SK-N-SH (cell line): ENCODE measurements around the gene RTN4RL2.

Experiments used
- CTCF ChIP-seq: fragments of 200-600 bp; sonication (generic); IDR thresholded peaks from 2 replicates; pipeline ENCODE4 v1.6.1; 2017; ENCODE audit warnings: antibody characterized with exemption, mild to moderate bottlenecking, moderate library complexity
- ELF1 ChIP-seq: IDR thresholded peaks from 2 replicates; pipeline ENCODE4 v1.4.0; 2012
- EP300 ChIP-seq, 2 experiments: IDR thresholded peaks; 2 replicates each; pipeline versions ENCODE4 v1.4.0 to v1.6.1; 2012; ENCODE audit warnings: borderline replicate concordance in 1 of 2, low read depth in 1 of 2, low read length in 1 of 2
- EZH2phosphoT487 ChIP-seq: fragments of 200-600 bp; sonication (generic); IDR thresholded peaks from 2 replicates; pipeline ENCODE4 v1.6.1; 2017; ENCODE audit warnings: low read depth, mixed run types, mild to moderate bottlenecking, antibody characterized with exemption, moderate library complexity, borderline replicate concordance
- FOXJ3 ChIP-seq: sonication (generic); formaldehyde crosslinking; IDR thresholded peaks from 2 replicates; pipeline ENCODE4 v1.5.1; 2020; ENCODE audit warnings: mild to moderate bottlenecking, missing genetic modification reagents
- JUND ChIP-seq: IDR thresholded peaks from 2 replicates; pipeline ENCODE4 v1.4.0; 2012
- MAX ChIP-seq: IDR thresholded peaks from 2 replicates; pipeline ENCODE4 v1.4.0; 2012; ENCODE audit warnings: low read depth
- MXI1 ChIP-seq: IDR thresholded peaks from 2 replicates; pipeline ENCODE4 v1.6.1; 2012; ENCODE audit warnings: mild to moderate bottlenecking, low read depth, low read length, improper control_type of control experiment
- NFIC ChIP-seq: IDR thresholded peaks from 2 replicates; pipeline ENCODE4 v1.4.0; 2012; ENCODE audit warnings: borderline replicate concordance
- POLR2AphosphoS5 ChIP-seq: IDR thresholded peaks from 2 replicates; pipeline ENCODE4 v1.6.1; 2012; ENCODE audit warnings: low read depth, low read length
- RAD21 ChIP-seq: IDR thresholded peaks from 2 replicates; pipeline ENCODE4 v1.6.1; 2012; ENCODE audit warnings: mild to moderate bottlenecking, low read length
- REST ChIP-seq: IDR thresholded peaks from 2 replicates; pipeline ENCODE4 v1.6.1; 2012; ENCODE audit warnings: mild to moderate bottlenecking, low read depth, low read length, moderate library complexity
- RXRA ChIP-seq: IDR thresholded peaks from 2 replicates; pipeline ENCODE4 v1.4.0; 2012; ENCODE audit warnings: low read depth, mild to moderate bottlenecking, borderline replicate concordance
- USF2 ChIP-seq: fragments of 150-350 bp; IDR thresholded peaks from 2 replicates; pipeline ENCODE4 v1.6.1; 2017; ENCODE audit warnings: antibody characterized with exemption, low read length, low read depth, borderline replicate concordance

GRCh38 chr11:57476757-57477506, 16.6 kb downstream of the RTN4RL2 start:
- peak; percentile 28; the same call in 1 of the 2 replicates for TF ChIP-seq CTCF
- TF ChIP-seq FOXJ3 (CRISPR knock-in tag) = no peak
- TF ChIP-seq MXI1 = no peak
- TF ChIP-seq MAX = no peak
- TF ChIP-seq EP300 (IDR thresholded peaks at IDR 0.05; ENCODE audit: borderline replicate concordance in 1 of 2, low read depth in 1 of 2, low read length in 1 of 2) = no peak
- TF ChIP-seq JUND = no peak
- TF ChIP-seq RAD21 = no peak
- TF ChIP-seq POLR2AphosphoS5 = no peak
- no peak for TF ChIP-seq NFIC
- no peak for TF ChIP-seq RXRA
- TF ChIP-seq ELF1 = no peak
- no peak for TF ChIP-seq REST
- no peak for TF ChIP-seq USF2
- no peak for TF ChIP-seq EZH2phosphoT487
